Spleen (tissue), 7 donors: Measurements from ENCODE around the gene CD99.

ENCODE experiments used
- POLR2A ChIP-seq, 3 donors: fragments of 450-650 bp; IDR thresholded peaks; one replicate each; pipeline ENCODE4 v1.5.1; 2017; ENCODE audit warnings: antibody characterized with exemption in 3 of 3, mild to moderate bottlenecking in 1 of 3
- POLR2AphosphoS5 ChIP-seq, 3 donors: sonication (generic); formaldehyde crosslinking; IDR thresholded peaks; one replicate each; pipeline ENCODE4 v1.5.1; 2017; ENCODE audit warnings: antibody characterized with exemption in 3 of 3
- TF ChIP-seq, protein P1 (sequence below), 11 experiments: fragments of 200-600 bp in 7 of 11; fragments of 450-650 bp in 4 of 11; sonication (generic) in 4 of 11; IDR thresholded peaks in 8 of 11; conservative IDR thresholded peaks in 3 of 11; 1 replicate in 7 of 11; 2 replicates in 4 of 11; pipeline versions ENCODE4 v1.4.0 to v1.8.0; 2016 to 2021; ENCODE audit warnings: antibody characterized with exemption in 11 of 11, inconsistent platforms in 4 of 11, mild to moderate bottlenecking in 1 of 11
- donor health status: DM: no; HTN: no; CAD: no; lungs with moderate emphysema.
- donor health status: DM: no; HTN: no; CAD: no.
- donor health status: DM: no; HTN: no; CAD: no.

DNA sequence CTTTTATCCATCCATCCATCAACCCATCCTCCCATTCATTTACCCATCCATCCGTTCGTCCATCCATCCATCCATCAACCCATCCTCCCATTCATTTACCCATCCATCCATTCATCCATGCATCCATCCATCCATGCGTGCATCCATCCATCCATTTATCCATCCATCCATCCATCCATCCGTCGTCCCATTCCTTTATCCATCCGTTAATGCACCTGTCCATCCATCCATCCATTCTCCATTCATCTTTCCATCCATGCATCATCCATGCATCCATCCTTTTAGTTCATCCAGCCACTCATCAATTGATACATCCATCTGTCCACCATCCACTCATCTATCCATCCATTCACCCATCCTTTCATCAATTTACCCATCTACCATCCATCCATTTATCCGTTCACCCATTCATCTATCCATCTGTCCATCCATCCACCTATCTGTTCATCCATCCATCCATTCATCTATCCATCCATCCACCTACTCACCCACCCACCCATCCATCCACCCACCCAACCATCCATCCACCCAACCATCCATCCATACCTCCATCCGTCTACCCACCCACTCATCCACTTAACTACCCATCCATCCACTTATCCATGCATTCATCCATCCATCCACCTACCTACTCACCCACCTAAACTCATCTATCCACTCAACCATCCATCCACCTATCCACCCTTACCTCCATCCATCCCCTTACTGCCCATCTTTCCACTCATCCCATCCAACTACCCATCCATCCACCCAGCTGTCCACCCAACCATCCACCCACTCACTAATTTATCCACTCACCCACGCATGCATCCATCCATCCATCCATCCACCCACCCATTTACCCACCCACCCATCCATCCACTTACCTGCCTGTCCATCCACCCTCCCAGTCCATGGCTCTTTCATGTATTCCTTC lies 9.6 kb downstream of the CD99 start:
- TF ChIP-seq, protein P1, sequence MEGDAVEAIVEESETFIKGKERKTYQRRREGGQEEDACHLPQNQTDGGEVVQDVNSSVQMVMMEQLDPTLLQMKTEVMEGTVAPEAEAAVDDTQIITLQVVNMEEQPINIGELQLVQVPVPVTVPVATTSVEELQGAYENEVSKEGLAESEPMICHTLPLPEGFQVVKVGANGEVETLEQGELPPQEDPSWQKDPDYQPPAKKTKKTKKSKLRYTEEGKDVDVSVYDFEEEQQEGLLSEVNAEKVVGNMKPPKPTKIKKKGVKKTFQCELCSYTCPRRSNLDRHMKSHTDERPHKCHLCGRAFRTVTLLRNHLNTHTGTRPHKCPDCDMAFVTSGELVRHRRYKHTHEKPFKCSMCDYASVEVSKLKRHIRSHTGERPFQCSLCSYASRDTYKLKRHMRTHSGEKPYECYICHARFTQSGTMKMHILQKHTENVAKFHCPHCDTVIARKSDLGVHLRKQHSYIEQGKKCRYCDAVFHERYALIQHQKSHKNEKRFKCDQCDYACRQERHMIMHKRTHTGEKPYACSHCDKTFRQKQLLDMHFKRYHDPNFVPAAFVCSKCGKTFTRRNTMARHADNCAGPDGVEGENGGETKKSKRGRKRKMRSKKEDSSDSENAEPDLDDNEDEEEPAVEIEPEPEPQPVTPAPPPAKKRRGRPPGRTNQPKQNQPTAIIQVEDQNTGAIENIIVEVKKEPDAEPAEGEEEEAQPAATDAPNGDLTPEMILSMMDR (IDR thresholded peaks at IDR 0.05 in 8 of 11, conservative IDR thresholded peaks at IDR 0.05 in 3 of 11): no peak
- no peak for TF ChIP-seq POLR2A (IDR thresholded peaks at IDR 0.05)
- no peak for TF ChIP-seq POLR2AphosphoS5 (IDR thresholded peaks at IDR 0.05)
